HL-60 (cell line): Measurements from ENCODE around the gene TM7SF3.

Experiments
- DNase-seq, 2 experiments: peaks; one replicate each; pipeline ENCODE4 v3.0.0-alpha.2; 2010 to 2020; ENCODE audit warnings: low read depth in 1 of 2, low spot score in 1 of 2
- H3K27ac ChIP-seq: fragments of 250-450 bp; sonication (Bioruptor Pico); replicated peaks from 2 replicates; pipeline ENCODE4 v1.5.1; 2020; ENCODE audit warnings: mild to moderate bottlenecking, moderate library complexity
- H3K27me3 ChIP-seq: fragments of 250-450 bp; sonication (Bioruptor Pico); 2 replicates; pipeline ENCODE4 v1.5.1; 2021; ENCODE audit warnings: mild to moderate bottlenecking, moderate library complexity; ENCODE audit not compliant: insufficient read depth, poor library complexity, severe bottlenecking
- H3K4me3 ChIP-seq: replicated peaks from 2 replicates; pipeline ENCODE4 v1.5.1; 2011; ENCODE audit warnings: mild to moderate bottlenecking, control low read depth, low read length; ENCODE audit not compliant: insufficient read depth
- CTCF ChIP-seq: IDR thresholded peaks from one replicate; pipeline ENCODE4 v1.5.1; 2011; ENCODE audit warnings: low read length, control low read depth, inconsistent platforms; ENCODE audit not compliant: insufficient read depth
- GABPA ChIP-seq: IDR thresholded peaks from 2 replicates; pipeline ENCODE4 v1.6.1; 2012; ENCODE audit warnings: low read depth
- POLR2AphosphoS5 ChIP-seq: IDR thresholded peaks from 2 replicates; pipeline ENCODE4 v1.6.1; 2012; ENCODE audit warnings: low read depth
- SPI1 ChIP-seq: IDR thresholded peaks from 2 replicates; pipeline ENCODE4 v1.6.1; 2012; ENCODE audit warnings: low read depth, mild to moderate bottlenecking, borderline replicate concordance
- TF ChIP-seq, protein P1 (sequence below): IDR thresholded peaks from 2 replicates; pipeline ENCODE4 v1.6.1; 2012; ENCODE audit warnings: low read depth; ENCODE audit not compliant: insufficient replicate concordance

TM7SF3 gene

DNA sequence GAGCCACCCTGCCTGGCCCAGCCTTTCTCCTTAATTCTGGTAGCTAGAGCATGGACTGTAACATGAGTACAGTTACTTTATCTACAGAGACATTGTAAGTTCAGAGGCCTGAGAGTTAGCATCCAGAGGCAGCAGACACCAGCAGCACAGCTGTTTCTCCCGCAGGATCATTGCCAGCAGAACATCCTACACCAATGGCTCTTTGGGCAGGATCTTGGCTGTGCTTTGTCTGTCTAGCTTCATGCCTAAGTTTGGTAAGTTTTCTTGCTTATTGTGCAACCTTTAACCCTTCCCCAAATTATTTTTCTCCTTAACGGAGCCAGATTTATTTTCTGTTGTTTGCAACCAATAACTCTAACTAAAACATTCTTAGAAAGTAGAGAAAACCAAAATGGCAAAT lies 46.6 kb upstream of the TM7SF3 start:
- Histone ChIP-seq H3K4me3 (no peak overlapping the region), H3K27ac (no peak overlapping the region), H3K27me3 (no peaks in the 10 kb centered on the region)
- no peak for DNase-seq
- TF ChIP-seq POLR2AphosphoS5 (no peak), SPI1 (no peak), GABPA (no peak), CTCF (no peak)
- TF ChIP-seq, protein P1, sequence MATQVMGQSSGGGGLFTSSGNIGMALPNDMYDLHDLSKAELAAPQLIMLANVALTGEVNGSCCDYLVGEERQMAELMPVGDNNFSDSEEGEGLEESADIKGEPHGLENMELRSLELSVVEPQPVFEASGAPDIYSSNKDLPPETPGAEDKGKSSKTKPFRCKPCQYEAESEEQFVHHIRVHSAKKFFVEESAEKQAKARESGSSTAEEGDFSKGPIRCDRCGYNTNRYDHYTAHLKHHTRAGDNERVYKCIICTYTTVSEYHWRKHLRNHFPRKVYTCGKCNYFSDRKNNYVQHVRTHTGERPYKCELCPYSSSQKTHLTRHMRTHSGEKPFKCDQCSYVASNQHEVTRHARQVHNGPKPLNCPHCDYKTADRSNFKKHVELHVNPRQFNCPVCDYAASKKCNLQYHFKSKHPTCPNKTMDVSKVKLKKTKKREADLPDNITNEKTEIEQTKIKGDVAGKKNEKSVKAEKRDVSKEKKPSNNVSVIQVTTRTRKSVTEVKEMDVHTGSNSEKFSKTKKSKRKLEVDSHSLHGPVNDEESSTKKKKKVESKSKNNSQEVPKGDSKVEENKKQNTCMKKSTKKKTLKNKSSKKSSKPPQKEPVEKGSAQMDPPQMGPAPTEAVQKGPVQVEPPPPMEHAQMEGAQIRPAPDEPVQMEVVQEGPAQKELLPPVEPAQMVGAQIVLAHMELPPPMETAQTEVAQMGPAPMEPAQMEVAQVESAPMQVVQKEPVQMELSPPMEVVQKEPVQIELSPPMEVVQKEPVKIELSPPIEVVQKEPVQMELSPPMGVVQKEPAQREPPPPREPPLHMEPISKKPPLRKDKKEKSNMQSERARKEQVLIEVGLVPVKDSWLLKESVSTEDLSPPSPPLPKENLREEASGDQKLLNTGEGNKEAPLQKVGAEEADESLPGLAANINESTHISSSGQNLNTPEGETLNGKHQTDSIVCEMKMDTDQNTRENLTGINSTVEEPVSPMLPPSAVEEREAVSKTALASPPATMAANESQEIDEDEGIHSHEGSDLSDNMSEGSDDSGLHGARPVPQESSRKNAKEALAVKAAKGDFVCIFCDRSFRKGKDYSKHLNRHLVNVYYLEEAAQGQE, result no peak

DNA sequence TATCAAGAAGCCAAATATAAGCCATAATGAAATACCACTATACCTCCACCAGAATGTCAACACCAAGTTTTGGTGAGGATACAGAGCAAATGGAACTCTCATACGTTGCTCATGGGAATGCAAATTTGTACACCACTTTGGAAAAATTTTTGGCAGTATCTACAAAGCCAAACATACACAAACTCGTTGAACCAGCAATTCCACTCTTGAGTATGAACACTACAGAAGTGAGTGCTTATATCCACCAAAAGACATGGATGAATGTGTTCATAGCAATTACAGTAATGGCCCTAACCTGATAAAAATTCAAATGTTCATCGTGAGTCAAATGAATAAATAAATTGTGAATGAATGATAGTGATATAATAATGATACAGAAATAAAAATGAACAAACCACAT lies 43.4 kb upstream of the TM7SF3 start:
- Histone ChIP-seq H3K27ac (no peak overlapping the region), H3K4me3 (no peak overlapping the region), H3K27me3 (no peaks in the 10 kb centered on the region)
- TF ChIP-seq CTCF, result no peak
- TF ChIP-seq GABPA, result no peak
- TF ChIP-seq, protein P1, result no peak
- TF ChIP-seq SPI1, result no peak
- TF ChIP-seq POLR2AphosphoS5, result no peak
- no peak for DNase-seq

- H3K4me3 ChIP-seq, result no peak overlapping the region
- DNase-seq, result no peak
- TF ChIP-seq GABPA (no peak), SPI1 (no peak), POLR2AphosphoS5 (no peak), CTCF (no peak)
- TF ChIP-seq, protein P1, result no peak
- H3K27me3 ChIP-seq, result no peaks in the 10 kb centered on the region
- H3K27ac ChIP-seq, result no peak overlapping the region
These were observed 41.8 kb upstream of the TM7SF3 start for GRCh38 chr12:27055966-27056365.
